Type B pancreatic cell (in vitro differentiated cells): ENCODE measurements around the gene PTPRU. TPM values are rescaled to one million over a fixed set of nuclear protein-coding genes. Genes with fewer than 3 reads are reported as not detected.

Source experiments
- DNase-seq: peaks from one replicate; pipeline ENCODE4 v3.0.0; 2021; ENCODE audit warnings: mixed read lengths; ENCODE audit not compliant: unreplicated experiment; ENCODE audit errors: extremely low spot score
- H3K27ac Mint-ChIP-seq: 2 replicates; pipeline ENCODE4 v1.8.0; 2021; ENCODE audit warnings: mild to moderate bottlenecking, mixed read lengths
- H3K27me3 Mint-ChIP-seq: 2 replicates; pipeline ENCODE4 v1.8.0; 2021; ENCODE audit warnings: mixed read lengths
- H3K36me3 Mint-ChIP-seq: 2 replicates; pipeline ENCODE4 v1.8.0; 2021; ENCODE audit warnings: mixed read lengths
- H3K4me1 Mint-ChIP-seq: one replicate; pipeline ENCODE4 v1.8.0; 2021; ENCODE audit warnings: mixed read lengths; ENCODE audit not compliant: unreplicated experiment
- H3K4me3 Mint-ChIP-seq: 2 replicates; pipeline ENCODE4 v1.8.0; 2021; ENCODE audit warnings: mild to moderate bottlenecking, mixed read lengths
- H3K9me3 Mint-ChIP-seq: 2 replicates; pipeline ENCODE4 v1.8.0; 2021; ENCODE audit warnings: mixed read lengths
- total RNA-seq: library from RNA; stranded (reverse); gene quantifications from 2 replicates; pipeline ENCODE4 v1.2.1, GENCODE V29; 2021; ENCODE audit warnings: low replicate concordance
- TF ChIP-seq, protein P1 (sequence below): fragments of 200-600 bp; sonication (generic); conservative IDR thresholded peaks from 2 replicates; pipeline ENCODE4 v1.5.0; 2021; ENCODE audit warnings: antibody characterized with exemption, mild to moderate bottlenecking

Gene PTPRU
- total RNA-seq, 1 donor from 2014 or later: 66.6 TPM

DNA sequence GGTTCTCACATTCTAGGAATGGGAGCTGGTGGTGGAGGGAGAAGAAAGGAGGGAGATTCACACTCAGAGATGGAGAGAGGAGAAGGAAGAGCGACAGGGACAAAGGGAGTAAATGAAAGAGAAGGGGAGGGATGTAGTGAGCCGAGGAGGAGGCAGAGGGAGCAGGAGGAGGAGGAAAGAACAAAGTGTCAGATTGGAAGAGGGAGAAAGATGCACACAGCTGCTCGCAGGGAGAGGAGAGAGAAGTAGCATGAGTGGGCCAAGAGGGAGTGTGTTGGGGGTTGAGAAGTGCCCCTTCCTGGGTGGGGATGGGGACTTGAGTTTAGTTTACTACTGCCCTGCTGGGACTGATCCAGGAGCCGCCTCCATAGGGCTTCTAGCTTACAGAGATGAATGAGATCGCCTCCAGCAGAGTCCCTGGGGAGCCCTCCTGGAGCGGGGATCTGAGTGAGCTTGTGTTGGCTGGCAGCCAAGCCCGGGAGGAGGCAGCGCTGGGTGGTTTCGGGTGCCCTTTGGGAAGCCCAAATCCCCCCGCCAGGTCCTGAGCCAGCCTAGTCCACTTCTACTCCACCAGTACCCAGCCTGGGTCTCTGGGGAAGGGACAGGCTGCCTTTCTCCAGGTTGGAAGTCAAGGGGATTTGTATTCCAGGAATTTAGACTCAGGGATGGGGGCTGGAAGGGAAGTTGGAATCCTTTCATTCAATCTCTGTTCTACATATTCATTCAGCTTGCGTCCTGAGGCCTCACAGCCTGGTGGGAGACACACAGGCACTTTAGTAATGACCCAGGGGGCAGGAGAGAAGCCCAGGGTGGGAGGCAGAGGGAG, 20.9 kb downstream of the PTPRU start:
- Mint-ChIP-seq H3K9me3 (no peaks in the 10 kb centered on the region), H3K27me3 (no peaks in the 10 kb centered on the region), H3K4me3 (peak overlapping the region; percentile 48), H3K4me1 (peaks cover 33% of the 10 kb centered on the region), H3K36me3 (peaks cover 3% of the 10 kb centered on the region), H3K27ac (peak overlapping the region; percentile 67)
- no peak for DNase-seq
- TF ChIP-seq, protein P1, sequence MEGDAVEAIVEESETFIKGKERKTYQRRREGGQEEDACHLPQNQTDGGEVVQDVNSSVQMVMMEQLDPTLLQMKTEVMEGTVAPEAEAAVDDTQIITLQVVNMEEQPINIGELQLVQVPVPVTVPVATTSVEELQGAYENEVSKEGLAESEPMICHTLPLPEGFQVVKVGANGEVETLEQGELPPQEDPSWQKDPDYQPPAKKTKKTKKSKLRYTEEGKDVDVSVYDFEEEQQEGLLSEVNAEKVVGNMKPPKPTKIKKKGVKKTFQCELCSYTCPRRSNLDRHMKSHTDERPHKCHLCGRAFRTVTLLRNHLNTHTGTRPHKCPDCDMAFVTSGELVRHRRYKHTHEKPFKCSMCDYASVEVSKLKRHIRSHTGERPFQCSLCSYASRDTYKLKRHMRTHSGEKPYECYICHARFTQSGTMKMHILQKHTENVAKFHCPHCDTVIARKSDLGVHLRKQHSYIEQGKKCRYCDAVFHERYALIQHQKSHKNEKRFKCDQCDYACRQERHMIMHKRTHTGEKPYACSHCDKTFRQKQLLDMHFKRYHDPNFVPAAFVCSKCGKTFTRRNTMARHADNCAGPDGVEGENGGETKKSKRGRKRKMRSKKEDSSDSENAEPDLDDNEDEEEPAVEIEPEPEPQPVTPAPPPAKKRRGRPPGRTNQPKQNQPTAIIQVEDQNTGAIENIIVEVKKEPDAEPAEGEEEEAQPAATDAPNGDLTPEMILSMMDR: no peak

DNA sequence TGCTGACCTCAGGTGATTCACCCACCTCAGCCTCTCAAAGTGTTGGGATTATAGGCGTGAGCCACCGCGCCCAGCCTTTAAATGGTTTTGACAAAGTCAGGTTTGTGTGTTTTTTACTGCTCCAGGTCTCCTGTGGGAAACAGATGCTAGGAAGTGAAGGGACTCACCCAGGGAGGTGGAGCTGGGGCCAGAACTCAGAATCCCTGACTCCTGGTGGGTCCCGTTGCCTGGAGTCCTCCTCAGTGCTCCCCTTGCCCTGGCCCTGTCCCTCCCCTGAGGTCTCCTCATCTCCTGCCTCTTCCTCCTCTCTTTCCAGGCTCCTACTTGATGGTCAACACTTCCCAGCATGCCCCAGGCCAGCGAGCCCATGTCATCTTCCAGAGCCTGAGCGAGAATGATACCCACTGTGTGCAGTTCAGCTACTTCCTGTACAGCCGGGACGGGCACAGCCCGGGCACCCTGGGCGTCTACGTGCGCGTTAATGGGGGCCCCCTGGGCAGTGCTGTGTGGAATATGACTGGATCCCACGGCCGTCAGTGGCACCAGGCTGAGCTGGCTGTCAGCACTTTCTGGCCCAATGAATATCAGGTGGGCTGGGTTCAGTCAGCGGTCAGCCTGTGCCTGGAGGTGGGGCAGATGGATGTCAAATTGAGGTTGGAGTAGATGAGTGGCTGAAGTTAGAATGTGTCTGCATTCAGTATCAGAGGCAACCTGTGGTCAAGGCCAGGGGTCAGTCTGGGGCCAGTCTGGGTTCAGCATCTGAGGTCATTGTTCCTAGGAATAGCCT, 22.1 kb downstream of the PTPRU start:
- Mint-ChIP-seq H3K9me3 (no peaks in the 10 kb centered on the region), H3K27ac (peak overlapping the region; percentile 29), H3K4me3 (peak overlapping the region; percentile 67), H3K27me3 (no peaks in the 10 kb centered on the region), H3K4me1 (peaks cover 33% of the 10 kb centered on the region), H3K36me3 (peaks cover 4% of the 10 kb centered on the region)
- DNase-seq: no peak
- TF ChIP-seq, protein P1: no peak

GRCh38 chr1:29258976-29259801, 22.9 kb downstream of the PTPRU start:
- H3K36me3 Mint-ChIP-seq: peaks cover 7% of the 10 kb centered on the region
- TF ChIP-seq, protein P1: no peak
- H3K4me3 Mint-ChIP-seq: peak overlapping the region; percentile 67
- peaks cover 32% of the 10 kb centered on the region for H3K4me1 Mint-ChIP-seq
- DNase-seq: no peak
- no peak overlapping the region for H3K27ac Mint-ChIP-seq
- H3K27me3 Mint-ChIP-seq: no peaks in the 10 kb centered on the region
- no peaks in the 10 kb centered on the region for H3K9me3 Mint-ChIP-seq

GRCh38 chr1:29259802-29260441, 23.6 kb downstream of the PTPRU start:
- peak overlapping the region; percentile 63 for H3K4me3 Mint-ChIP-seq
- peaks cover 29% of the 10 kb centered on the region for H3K4me1 Mint-ChIP-seq
- H3K36me3 Mint-ChIP-seq: peaks cover 10% of the 10 kb centered on the region
- peak overlapping the region; percentile 51 for H3K27ac Mint-ChIP-seq
- H3K9me3 Mint-ChIP-seq: no peaks in the 10 kb centered on the region
- DNase-seq: no peak
- H3K27me3 Mint-ChIP-seq: no peaks in the 10 kb centered on the region
- TF ChIP-seq, protein P1: no peak

GRCh38 chr1:29260531-29260930, 24.2 kb downstream of the PTPRU start:
- no peaks in the 10 kb centered on the region for H3K9me3 Mint-ChIP-seq
- DNase-seq: no peak

More at GRCh38 chr1:29260531-29260930, 24.2 kb downstream of the PTPRU start:
- Mint-ChIP-seq H3K4me3 (peak overlapping the region; percentile 34), H3K27ac (no peak overlapping the region), H3K4me1 (peaks cover 29% of the 10 kb centered on the region), H3K36me3 (peaks cover 10% of the 10 kb centered on the region), H3K27me3 (no peaks in the 10 kb centered on the region)
- TF ChIP-seq, protein P1: no peak
